CD4-positive, alpha-beta T cell (primary cell): ENCODE measurements around the gene CBX4. TPM values are rescaled to one million over a fixed set of nuclear protein-coding genes. Genes with fewer than 3 reads are reported as not detected.

Source experiments
- ATAC-seq: fragments of 200-7000 bp; cut with Tn5 transposase; one replicate; pipeline ENCODE4 v1.10.0; 2022; ENCODE audit warnings: mild to moderate bottlenecking; ENCODE audit not compliant: poor library complexity
- CTCF ChIA-PET: fragments of 350-600 bp; sonication (Branson Sonifier 250); formaldehyde crosslinking; loops from one replicate; lab custom pipeline; 2021; ENCODE audit warnings: antibody characterized with exemption, inconsistent platforms; lab: Charles Lee
- POLR2A ChIA-PET: fragments of 350-600 bp; sonication (Branson Sonifier 250); formaldehyde crosslinking; loops from one replicate; lab custom pipeline; 2021; ENCODE audit warnings: antibody characterized with exemption, inconsistent platforms; lab: Charles Lee
- DNase-seq, 14 experiments: peaks; one replicate each; pipeline ENCODE4 v3.0.0-alpha.2; 2013 to 2020; ENCODE audit warnings: mixed read lengths in 2 of 14
- H3K27ac ChIP-seq, 2 donors: one replicate each; pipeline versions ENCODE4 v1.5.1 to v1.7.0; 2013; ENCODE audit warnings: low read length in 2 of 2, low read depth in 1 of 2, mild to moderate bottlenecking in 1 of 2
- H3K27me3 ChIP-seq, 2 experiments: 1 replicate in 1 of 2; 2 replicates in 1 of 2; pipeline versions ENCODE4 v1.6.1 to v1.7.0; 2013; ENCODE audit warnings: low read length in 2 of 2, control low read depth in 1 of 2, mild to moderate bottlenecking in 1 of 2, moderate library complexity in 1 of 2; ENCODE audit not compliant: insufficient read depth in 2 of 2, control insufficient read depth in 1 of 2
- H3K36me3 ChIP-seq: one replicate; pipeline ENCODE4 v1.6.1; 2013; ENCODE audit warnings: low read length, control low read depth; ENCODE audit not compliant: insufficient read depth
- H3K4me1 ChIP-seq: one replicate; pipeline ENCODE4 v1.6.1; 2013; ENCODE audit warnings: low read length, control low read depth; ENCODE audit not compliant: insufficient read depth
- H3K4me3 ChIP-seq: one replicate; pipeline ENCODE4 v1.5.1; 2013; ENCODE audit warnings: mild to moderate bottlenecking, low read length, moderate library complexity
- H3K9me3 ChIP-seq, 2 experiments: 1 replicate in 1 of 2; 2 replicates in 1 of 2; pipeline versions ENCODE4 v1.6.1 to v1.7.0; 2013; ENCODE audit warnings: low read length in 2 of 2, mild to moderate bottlenecking in 2 of 2, control low read depth in 1 of 2, moderate library complexity in 1 of 2; ENCODE audit not compliant: control insufficient read depth in 1 of 2, insufficient read depth in 1 of 2
- H3K27ac Mint-ChIP-seq: one replicate; pipeline ENCODE4 v1.8.0; 2020; ENCODE audit warnings: mixed read lengths
- H3K27me3 Mint-ChIP-seq: one replicate; pipeline ENCODE4 v1.8.0; 2021; ENCODE audit warnings: mixed read lengths
- H3K36me3 Mint-ChIP-seq: one replicate; pipeline ENCODE4 v1.8.0; 2021; ENCODE audit warnings: low read depth, mixed read lengths
- H3K4me1 Mint-ChIP-seq: one replicate; pipeline ENCODE4 v1.8.0; 2021; ENCODE audit warnings: low read depth, mixed read lengths
- H3K4me3 Mint-ChIP-seq: one replicate; pipeline ENCODE4 v1.8.0; 2020; ENCODE audit warnings: mild to moderate bottlenecking, mixed read lengths
- H3K9me3 Mint-ChIP-seq: one replicate; pipeline ENCODE4 v1.8.0; 2020; ENCODE audit warnings: mixed read lengths
- CTCF ChIP-seq: fragments of 200-600 bp; IDR thresholded peaks from one replicate; pipeline ENCODE4 v1.8.0; 2022; ENCODE audit warnings: antibody characterized with exemption, mild to moderate bottlenecking
- intact Hi-C, 2 experiments: fragments of 100-400 bp; cut with DNase I in 1 of 2; cut with micrococcal nuclease in 1 of 2; formaldehyde crosslinking; loops; one replicate each; pipeline versions ENCODE4 v1.15.1 to v1.9.0; 2023 to 2025; cut with DNase I, micrococcal nuclease
- total RNA-seq, 174 experiments: library from RNA in 2 of 174; stranded (reverse) in 2 of 174; gene quantifications; one replicate each; pipeline ENCODE4 v1.2.3 and lab custom pipeline; 2021 to 2026

CBX4 gene
- total RNA-seq, 2 experiments from 2014 or later: 196 to 202 TPM

- peaks cover 28% of the 10 kb centered on the region for H3K4me1 ChIP-seq
- no peaks in the 10 kb centered on the region for H3K36me3 ChIP-seq
- POLR2A ChIA-PET: interaction anchor here (2.3 kb wide), 1 partner anchor 9 kb away, joined by 11 read pairs; the partner anchor contains the start of gene CBX4
- Mint-ChIP-seq H3K4me1 (peaks cover 11% of the 10 kb centered on the region), H3K27me3 (peaks cover 32% of the 10 kb centered on the region), H3K27ac (no peak overlapping the region), H3K36me3 (no peaks in the 10 kb centered on the region), H3K4me3 (no peak overlapping the region), H3K9me3 (no peaks in the 10 kb centered on the region)
- no peaks in the 10 kb centered on the region for H3K9me3 ChIP-seq
- H3K27ac ChIP-seq: no peak overlapping the region
- no peak overlapping the region for H3K4me3 ChIP-seq
- no peak for TF ChIP-seq CTCF
- ATAC-seq (no peak), DNase-seq (no peak)
- intact Hi-C loops: no loop called here
- peaks cover 10 to 11% of the 10 kb centered on the region in 2 experiments for H3K27me3 ChIP-seq
- CTCF ChIA-PET: interaction anchor here (1.6 kb wide), 1 partner anchor 101 kb away, joined by 3 read pairs; no protein-coding TSS in a partner anchor
Measured at GRCh38 chr17:79848370-79848766, 9.1 kb upstream of the CBX4 start.

- intact Hi-C loops: no loop called here
- Histone ChIP-seq H3K36me3 (no peaks in the 10 kb centered on the region), H3K4me1 (peaks cover 30% of the 10 kb centered on the region), H3K4me3 (no peak overlapping the region), H3K27ac (no peak overlapping the region), H3K9me3 (no peaks in the 10 kb centered on the region), H3K27me3 (peaks cover 13 to 15% of the 10 kb centered on the region in 2 experiments)
- Mint-ChIP-seq H3K4me1 (peaks cover 14% of the 10 kb centered on the region), H3K36me3 (no peaks in the 10 kb centered on the region), H3K27me3 (peaks cover 36% of the 10 kb centered on the region), H3K27ac (no peak overlapping the region), H3K4me3 (no peak overlapping the region), H3K9me3 (no peaks in the 10 kb centered on the region)
- no peak for TF ChIP-seq CTCF
- ChIA-PET CTCF (interaction anchor here (1.6 kb wide), 1 partner anchor 101 kb away, joined by 3 read pairs; no protein-coding TSS in a partner anchor), POLR2A (no interaction called here)
- DNase-seq: no peak
- ATAC-seq: no peak
Measured at GRCh38 chr17:79847698-79848369, 8.6 kb upstream of the CBX4 start.

- no peaks in the 10 kb centered on the region for H3K36me3 ChIP-seq
- intact Hi-C loops: loop anchor here in 1 of 2 experiments (2.0 kb wide), 1 partner anchor 145 kb away; no protein-coding TSS in a partner anchor
- Mint-ChIP-seq H3K4me1 (peaks cover 35% of the 10 kb centered on the region), H3K27ac (no peak overlapping the region), H3K4me3 (peak overlapping the region; percentile 7), H3K9me3 (no peaks in the 10 kb centered on the region), H3K36me3 (no peaks in the 10 kb centered on the region), H3K27me3 (peaks cover 57% of the 10 kb centered on the region)
- H3K9me3 ChIP-seq: peaks cover 0 to 21% of the 10 kb centered on the region in 2 experiments
- H3K27ac ChIP-seq: no peak overlapping the region
- DNase-seq: peak in 2 of 14 experiments; percentile 36 to 58
- H3K4me3 ChIP-seq: no peak overlapping the region
- peaks cover 36 to 38% of the 10 kb centered on the region in 2 experiments for H3K27me3 ChIP-seq
- TF ChIP-seq CTCF: no peak
- ATAC-seq: no peak
- H3K4me1 ChIP-seq: peaks cover 48% of the 10 kb centered on the region
- CTCF ChIA-PET: interaction anchor here (0.9 to 1.4 kb wide), 3 partner anchors 34 to 100 kb away, joined by 3 to 7 read pairs (median 3); no protein-coding TSS in a partner anchor
- POLR2A ChIA-PET: no interaction called here
Measured at GRCh38 chr17:79845601-79845949, 6.3 kb upstream of the CBX4 start.
